B cell (primary cell): Measurements from ENCODE around the gene EVI5L. TPM values are rescaled to one million over a fixed set of nuclear protein-coding genes. Genes with fewer than 3 reads are reported as not detected.

Source experiments
- ATAC-seq: fragments of 200-7000 bp; cut with Tn5 transposase; one replicate; pipeline ENCODE4 v1.10.0; 2021; ENCODE audit warnings: low read depth, mild to moderate bottlenecking, moderate number of reproducible peaks, moderate library complexity
- CTCF ChIA-PET: fragments of 350-600 bp; sonication (Branson Sonifier 250); formaldehyde crosslinking; loops from one replicate; lab custom pipeline; 2021; ENCODE audit warnings: antibody characterized with exemption, inconsistent platforms; lab: Charles Lee
- POLR2A ChIA-PET: fragments of 350-600 bp; sonication (Branson Sonifier 250); formaldehyde crosslinking; loops from one replicate; lab custom pipeline; 2021; ENCODE audit warnings: antibody characterized with exemption; lab: Charles Lee
- DNase-seq: peaks from one replicate; pipeline ENCODE4 v3.0.0; 2013
- H2AFZ ChIP-seq: 2 replicates; pipeline ENCODE4 v1.6.1; 2012; ENCODE audit warnings: mild to moderate bottlenecking, low read depth, low read length; ENCODE audit not compliant: insufficient read depth, poor library complexity, severe bottlenecking
- H3K27ac ChIP-seq, 2 donors: 1 replicate in 1 of 2; 2 replicates in 1 of 2; pipeline ENCODE4 v1.5.1; 2012 to 2013; ENCODE audit warnings: low read length in 2 of 2, mild to moderate bottlenecking in 2 of 2, moderate library complexity in 1 of 2
- H3K27me3 ChIP-seq, 4 experiments: fragments of 200-600 bp in 1 of 4; sonication (generic) in 1 of 4; replicated peaks in 1 of 4; 1 replicate in 2 of 4; 2 replicates in 2 of 4; pipeline versions ENCODE4 v1.6.1 to v1.7.0; 2013 to 2016; ENCODE audit warnings: low read length in 3 of 4, mild to moderate bottlenecking in 2 of 4, mixed read lengths in 1 of 4, moderate library complexity in 1 of 4; ENCODE audit not compliant: insufficient read depth in 4 of 4, control insufficient read depth in 3 of 4; ENCODE audit errors: control extremely low read depth in 1 of 4
- H3K36me3 ChIP-seq, 2 experiments: replicated peaks in 1 of 2; 1 replicate in 1 of 2; 2 replicates in 1 of 2; pipeline versions ENCODE4 v1.6.1 to v1.7.1; 2013; ENCODE audit warnings: low read length in 1 of 2; ENCODE audit not compliant: insufficient read depth in 2 of 2, control insufficient read depth in 1 of 2; ENCODE audit errors: control extremely low read depth in 1 of 2, extremely low read depth in 1 of 2
- H3K4me1 ChIP-seq, 2 donors: fragments of 200-600 bp in 1 of 2; sonication (generic) in 1 of 2; 1 replicate in 1 of 2; 2 replicates in 1 of 2; pipeline versions ENCODE4 v1.5.1 to v1.6.1; 2013 to 2017; ENCODE audit warnings: low read length in 2 of 2; ENCODE audit not compliant: control insufficient read depth in 2 of 2, insufficient read depth in 2 of 2
- H3K4me2 ChIP-seq: replicated peaks from 2 replicates; pipeline ENCODE3; 2012; ENCODE audit warnings: mild to moderate bottlenecking, low read depth, low read length; ENCODE audit not compliant: poor library complexity, severe bottlenecking
- H3K4me3 ChIP-seq, 5 experiments: fragments of 200-600 bp in 1 of 5; sonication (generic) in 1 of 5; 1 replicate in 3 of 5; 2 replicates in 2 of 5; pipeline versions ENCODE4 v1.5.1 to v1.7.0; 2011 to 2016; ENCODE audit warnings: low read length in 4 of 5, mild to moderate bottlenecking in 4 of 5, low read depth in 2 of 5, control low read depth in 1 of 5, moderate library complexity in 1 of 5; ENCODE audit not compliant: insufficient read depth in 1 of 5; ENCODE audit errors: control extremely low read depth in 1 of 5, extremely low read depth in 1 of 5
- H3K79me2 ChIP-seq: fragments of 200-600 bp; sonication (generic); one replicate; pipeline ENCODE4 v1.6.0; 2016; ENCODE audit warnings: low read length; ENCODE audit not compliant: control insufficient read depth, insufficient read depth
- H3K9ac ChIP-seq: fragments of 200-600 bp; sonication (generic); 2 replicates; pipeline ENCODE4 v1.6.1; 2017; ENCODE audit warnings: mild to moderate bottlenecking, low read length, moderate library complexity
- H3K9me3 ChIP-seq, 3 donors: one replicate each; pipeline versions ENCODE4 v1.6.1 to v1.7.1; 2013; ENCODE audit warnings: low read length in 2 of 3; ENCODE audit not compliant: control insufficient read depth in 2 of 3, insufficient read depth in 1 of 3; ENCODE audit errors: control extremely low read depth in 1 of 3
- H4K20me1 ChIP-seq: 2 replicates; pipeline ENCODE4 v1.6.0; 2012; ENCODE audit warnings: mild to moderate bottlenecking, low read length; ENCODE audit not compliant: insufficient read depth, control insufficient read depth, poor library complexity, severe bottlenecking
- H3K27ac Mint-ChIP-seq: one replicate; pipeline ENCODE4 v1.8.0; 2021; ENCODE audit warnings: mixed read lengths
- H3K27me3 Mint-ChIP-seq: one replicate; pipeline ENCODE4 v1.8.0; 2021; ENCODE audit warnings: mixed read lengths
- H3K4me1 Mint-ChIP-seq: one replicate; pipeline ENCODE4 v1.8.0; 2021; ENCODE audit warnings: mixed read lengths
- H3K4me3 Mint-ChIP-seq: one replicate; pipeline ENCODE4 v1.8.0; 2021; ENCODE audit warnings: mixed read lengths
- H3K9me3 Mint-ChIP-seq: one replicate; pipeline ENCODE4 v1.8.0; 2022; ENCODE audit warnings: mixed read lengths; ENCODE audit not compliant: insufficient read depth
- EZH2 ChIP-seq: IDR thresholded peaks from 2 replicates; pipeline ENCODE4 v1.6.1; 2012; ENCODE audit warnings: borderline replicate concordance, low read depth, mild to moderate bottlenecking, moderate library complexity, low read length; ENCODE audit not compliant: insufficient read depth, poor library complexity, severe bottlenecking
- WGBS: methylation state at CpG from one replicate; pipeline ENCODE4 v1.1.5; 2013; ENCODE audit warnings: missing lambda C conversion rate; ENCODE audit not compliant: insufficient coverage; 5-methylcytosine and 5-hydroxymethylcytosine counted together
- intact Hi-C: fragments of 100-400 bp; cut with micrococcal nuclease; formaldehyde crosslinking; loops from one replicate; pipeline ENCODE4 v1.10.0; 2022
- polyA plus RNA-seq: library from polyadenylated mRNA; depleted of rRNA; stranded (reverse); fragments of >200 nt; gene quantifications from 2 replicates; pipeline ENCODE4 v1.2.3, GENCODE V29; 2012
- total RNA-seq, 2 donors: library from RNA; stranded (reverse); fragments of 120-200 nt in 1 of 2; gene quantifications; 1 replicate in 1 of 2; 2 replicates in 1 of 2; pipeline versions ENCODE4 v1.2.3 to v1.2.4, GENCODE V29; 2013 to 2022
- TF ChIP-seq, protein P1 (sequence below): fragments of 200-600 bp; IDR thresholded peaks from one replicate; pipeline ENCODE4 v1.8.0; 2022; ENCODE audit warnings: antibody characterized with exemption, mild to moderate bottlenecking

EVI5L gene
- total and polyA plus RNA-seq, 2 donors (not counting 1 experiment from before 2014, with no cell fraction given): 7.9 to 11.8 TPM

DNA sequence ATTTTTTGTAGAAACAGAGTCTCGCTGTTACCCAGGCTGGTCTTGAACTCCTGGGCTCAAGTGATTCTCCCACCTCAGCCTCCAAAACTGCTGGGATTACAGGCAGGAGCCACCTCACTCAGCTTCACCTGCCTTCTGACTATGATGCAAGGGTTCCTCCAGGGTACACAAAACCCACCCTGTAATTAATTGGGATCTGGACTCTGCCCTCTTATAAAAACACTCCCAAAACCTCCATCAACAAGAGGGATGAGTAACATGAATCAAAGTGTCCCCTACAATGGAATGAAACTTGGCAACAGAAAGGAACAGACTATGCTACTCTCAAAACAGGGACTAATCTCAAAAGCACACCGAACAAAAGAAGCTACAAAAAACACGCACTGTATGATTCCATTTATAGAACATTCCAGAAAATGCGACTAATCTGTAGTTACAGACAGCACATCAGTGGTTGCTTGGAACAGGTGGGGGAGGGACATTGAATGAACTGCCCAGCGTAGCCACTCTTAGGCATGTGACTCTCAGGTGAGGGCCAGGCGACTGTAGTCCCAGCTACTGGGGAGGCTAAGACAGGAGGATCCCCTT lies 47.3 kb downstream of the EVI5L start:
- Mint-ChIP-seq H3K27me3 (peaks cover 14% of the 10 kb centered on the region), H3K9me3 (no peaks in the 10 kb centered on the region), H3K27ac (no peak overlapping the region), H3K4me3 (no peak overlapping the region), H3K4me1 (peaks cover 7% of the 10 kb centered on the region)
- no peak overlapping the region for H3K9ac ChIP-seq
- ATAC-seq (no peak), DNase-seq (no peak)
- no peaks in the 10 kb centered on the region for H3K36me3 ChIP-seq
- H3K79me2 ChIP-seq: no peaks in the 10 kb centered on the region
- no peaks in the 10 kb centered on the region for H4K20me1 ChIP-seq
- H3K27ac ChIP-seq: no peak overlapping the region
- H3K4me1 ChIP-seq: peaks cover 12 to 21% of the 10 kb centered on the region in 2 donors
- intact Hi-C loops: no loop called here
- H3K4me3 ChIP-seq: no peak overlapping the region
- POLR2A ChIA-PET: no interaction called here
- no peak overlapping the region for H2AFZ ChIP-seq
- 67% methylated on average over 1 of the region's 6 CpGs for WGBS
- H3K4me2 ChIP-seq: no peak overlapping the region
- peaks cover 0 to 25% (median 12%) of the 10 kb centered on the region in 4 experiments for H3K27me3 ChIP-seq
- peaks cover 0 to 22% (median 0%) of the 10 kb centered on the region in 3 donors for H3K9me3 ChIP-seq
- TF ChIP-seq EZH2: no peak
- TF ChIP-seq, protein P1, sequence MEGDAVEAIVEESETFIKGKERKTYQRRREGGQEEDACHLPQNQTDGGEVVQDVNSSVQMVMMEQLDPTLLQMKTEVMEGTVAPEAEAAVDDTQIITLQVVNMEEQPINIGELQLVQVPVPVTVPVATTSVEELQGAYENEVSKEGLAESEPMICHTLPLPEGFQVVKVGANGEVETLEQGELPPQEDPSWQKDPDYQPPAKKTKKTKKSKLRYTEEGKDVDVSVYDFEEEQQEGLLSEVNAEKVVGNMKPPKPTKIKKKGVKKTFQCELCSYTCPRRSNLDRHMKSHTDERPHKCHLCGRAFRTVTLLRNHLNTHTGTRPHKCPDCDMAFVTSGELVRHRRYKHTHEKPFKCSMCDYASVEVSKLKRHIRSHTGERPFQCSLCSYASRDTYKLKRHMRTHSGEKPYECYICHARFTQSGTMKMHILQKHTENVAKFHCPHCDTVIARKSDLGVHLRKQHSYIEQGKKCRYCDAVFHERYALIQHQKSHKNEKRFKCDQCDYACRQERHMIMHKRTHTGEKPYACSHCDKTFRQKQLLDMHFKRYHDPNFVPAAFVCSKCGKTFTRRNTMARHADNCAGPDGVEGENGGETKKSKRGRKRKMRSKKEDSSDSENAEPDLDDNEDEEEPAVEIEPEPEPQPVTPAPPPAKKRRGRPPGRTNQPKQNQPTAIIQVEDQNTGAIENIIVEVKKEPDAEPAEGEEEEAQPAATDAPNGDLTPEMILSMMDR: no peak
- CTCF ChIA-PET: interaction anchor here (1.2 to 1.4 kb wide), 2 partner anchors 8 to 13 kb away, joined by 3 read pairs; no protein-coding TSS in a partner anchor

DNA sequence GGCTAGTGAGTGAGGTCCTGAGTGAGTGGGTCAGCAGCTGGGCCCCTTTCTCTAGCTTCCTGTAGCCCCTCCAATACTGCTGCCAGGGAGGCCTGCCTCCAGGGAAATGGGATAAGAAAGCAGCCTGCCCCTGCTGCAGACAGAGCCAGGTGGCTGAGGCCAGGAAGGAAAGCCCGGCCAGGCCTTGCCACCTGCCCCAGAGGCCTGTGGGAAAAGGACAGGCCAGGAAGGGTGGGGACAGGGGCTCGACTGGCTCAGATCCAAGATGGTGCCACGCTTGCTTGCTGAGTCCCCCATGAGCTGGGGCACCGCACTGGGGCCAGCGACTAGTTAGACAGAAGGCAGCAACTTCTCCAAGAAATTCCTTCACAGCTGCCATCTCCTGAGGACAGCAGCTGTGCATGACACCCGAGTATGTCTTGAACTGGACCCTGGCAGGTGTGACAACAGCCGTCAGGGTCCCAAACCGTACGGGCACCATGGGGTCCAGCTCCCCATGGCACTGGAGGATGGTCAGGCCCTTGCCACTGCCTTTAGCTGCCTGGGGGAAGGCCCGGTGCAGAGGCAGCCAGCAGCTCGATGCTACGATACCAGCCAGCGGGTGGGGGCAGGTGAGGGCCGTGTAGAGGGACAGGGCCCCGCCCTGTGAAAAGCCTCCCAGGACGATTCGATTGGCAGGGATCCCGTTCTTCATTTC lies 49.2 kb downstream of the EVI5L start:
- no peak overlapping the region for H3K4me3 Mint-ChIP-seq

More for the DNA sequence above, 49.2 kb downstream of the EVI5L start:
- intact Hi-C loops: no loop called here
- H2AFZ ChIP-seq: no peak overlapping the region
- DNase-seq: no peak
- no peaks in the 10 kb centered on the region for H3K79me2 ChIP-seq
- H3K4me3 ChIP-seq: no peak overlapping the region
- Mint-ChIP-seq H3K4me1 (no peaks in the 10 kb centered on the region), H3K27me3 (peaks cover 7% of the 10 kb centered on the region), H3K9me3 (no peaks in the 10 kb centered on the region), H3K27ac (no peak overlapping the region)
- no peak overlapping the region for H3K4me2 ChIP-seq
- 85% methylated on average over 17 of the region's 18 CpGs for WGBS
- peaks cover 0 to 11% (median 0%) of the 10 kb centered on the region in 3 donors for H3K9me3 ChIP-seq
- H3K36me3 ChIP-seq: no peaks in the 10 kb centered on the region
- no peaks in the 10 kb centered on the region for H4K20me1 ChIP-seq
- TF ChIP-seq, protein P1: no peak
- TF ChIP-seq EZH2: no peak
- ChIA-PET CTCF (no interaction called here), POLR2A (no interaction called here)
- peaks cover 0 to 8% (median 3%) of the 10 kb centered on the region in 4 experiments for H3K27me3 ChIP-seq
- peaks cover 6 to 7% of the 10 kb centered on the region in 2 donors for H3K4me1 ChIP-seq
- H3K27ac ChIP-seq: no peak overlapping the region
- no peak overlapping the region for H3K9ac ChIP-seq
- ATAC-seq: no peak
